CD4-positive, alpha-beta T cell treated with Interleukin-21 for 1 hour (primary cell): ENCODE results near the gene TSSC4.

Experiments
- DNase-seq: peaks from one replicate; pipeline ENCODE4 v3.0.0-alpha.2; 2020

TSSC4 gene

GRCh38 chr11:2420502-2421225 is 20.1 kb downstream of the TSSC4 start:
- peak; percentile 69 for DNase-seq

GRCh38 chr11:2421226-2421994 is 20.9 kb downstream of the TSSC4 start:
- DNase-seq: no peak

GRCh38 chr11:2421996-2422395 is 21.4 kb downstream of the TSSC4 start:
- no peak for DNase-seq

DNA sequence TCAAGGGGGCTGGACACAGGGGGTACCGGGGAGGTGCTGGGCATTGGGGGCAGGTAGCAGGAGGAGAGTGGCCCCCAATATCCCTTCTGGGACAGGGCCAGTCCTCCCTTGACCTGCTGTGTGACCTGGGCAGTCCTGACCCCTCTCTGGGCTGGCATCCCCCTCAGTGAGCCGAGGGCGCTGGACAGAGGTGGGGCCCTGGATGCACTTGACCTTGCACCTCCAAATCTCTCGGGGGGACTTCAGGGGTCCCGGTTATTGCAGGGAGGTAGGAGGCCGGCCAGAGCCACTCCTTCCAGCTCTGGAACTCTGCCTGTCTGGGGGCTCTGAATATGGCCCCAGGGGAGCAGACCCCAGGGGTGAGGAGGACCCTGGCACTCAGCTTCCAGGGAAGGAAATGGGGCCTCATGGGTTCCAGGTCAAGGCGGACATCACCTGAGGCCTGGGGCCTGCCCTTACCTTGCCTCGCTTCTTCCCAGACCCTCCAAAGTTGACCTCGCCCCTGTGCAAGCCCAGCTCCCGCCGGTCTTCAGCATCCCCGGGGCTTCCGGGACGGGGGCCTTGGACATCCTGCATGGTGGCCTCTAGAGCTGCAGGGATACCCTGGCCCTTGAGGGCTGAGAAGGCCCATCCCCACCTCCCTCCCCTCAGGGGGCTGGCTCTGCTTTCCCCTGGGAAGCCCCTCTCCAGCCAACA is 22.1 kb downstream of the TSSC4 start:
- no peak for DNase-seq

GRCh38 chr11:2423157-2424025 is 22.8 kb downstream of the TSSC4 start:
- DNase-seq: no peak

GRCh38 chr11:2424811-2425495 is 24.4 kb downstream of the TSSC4 start:
- DNase-seq: no peak

- DNase-seq: no peak
Observed at GRCh38 chr11:2425506-2425905, 25.0 kb downstream of the TSSC4 start.

DNA sequence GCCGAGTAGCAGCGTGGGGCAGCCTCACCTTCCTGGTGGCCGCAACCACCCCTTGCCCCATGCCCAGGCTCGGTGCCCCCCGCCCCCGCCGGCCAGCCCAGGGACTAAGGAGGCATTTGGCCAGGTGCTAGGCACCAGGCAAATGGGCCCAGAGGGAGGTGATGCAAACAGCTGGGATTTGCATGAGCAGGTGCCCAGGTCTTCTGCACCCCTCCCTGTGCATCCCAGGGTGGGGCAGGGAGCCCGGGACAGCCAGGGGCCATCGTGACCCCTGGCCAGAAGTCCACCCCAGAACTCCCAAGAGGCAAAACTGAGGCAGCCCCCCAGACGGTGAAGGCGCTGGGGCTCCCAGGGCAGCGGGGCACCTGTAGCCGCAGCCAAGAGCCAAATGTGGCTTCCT is 25.7 kb downstream of the TSSC4 start:
- DNase-seq: no peak

DNA sequence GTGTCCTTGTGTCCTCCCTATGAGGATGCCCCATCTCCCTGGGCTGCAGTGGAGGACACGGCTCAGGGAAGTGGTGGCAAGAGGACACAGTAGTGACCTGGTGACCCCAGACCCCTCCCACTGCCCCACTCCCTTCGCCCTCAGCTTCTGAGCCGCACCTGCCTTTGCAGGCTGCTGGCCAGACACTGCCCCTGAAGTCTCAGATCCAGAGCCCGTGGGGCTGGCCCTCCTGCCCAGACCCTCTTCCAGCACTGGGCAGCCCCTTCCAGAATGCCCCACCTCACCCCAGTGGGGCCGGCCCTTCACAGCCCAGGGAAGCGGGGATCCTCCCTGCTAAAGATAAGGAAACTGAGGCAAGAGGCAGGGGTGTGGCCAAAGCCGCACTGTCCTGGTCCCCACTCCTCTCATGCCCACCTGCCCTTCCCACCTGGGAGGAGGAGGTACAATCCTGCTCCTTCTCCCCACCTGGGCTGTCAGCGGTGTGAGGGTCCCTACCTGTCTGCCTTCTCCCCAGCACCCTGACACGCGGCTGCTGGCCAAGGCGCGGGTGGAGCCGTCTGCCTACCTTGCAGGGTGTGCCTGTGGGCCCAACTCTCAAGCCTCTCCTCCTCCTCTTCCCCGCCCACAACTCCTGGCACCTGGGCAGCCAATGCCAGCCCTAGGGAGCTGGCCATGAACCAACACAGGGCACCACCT is 26.4 kb downstream of the TSSC4 start:
- no peak for DNase-seq

GRCh38 chr11:2427721-2428321 is 27.3 kb downstream of the TSSC4 start:
- DNase-seq: no peak

GRCh38 chr11:2428322-2428795 is 27.8 kb downstream of the TSSC4 start:
- DNase-seq: peak; percentile 87

- DNase-seq: no peak
Observed at GRCh38 chr11:2431395-2431794, 30.8 kb downstream of the TSSC4 start.

DNA sequence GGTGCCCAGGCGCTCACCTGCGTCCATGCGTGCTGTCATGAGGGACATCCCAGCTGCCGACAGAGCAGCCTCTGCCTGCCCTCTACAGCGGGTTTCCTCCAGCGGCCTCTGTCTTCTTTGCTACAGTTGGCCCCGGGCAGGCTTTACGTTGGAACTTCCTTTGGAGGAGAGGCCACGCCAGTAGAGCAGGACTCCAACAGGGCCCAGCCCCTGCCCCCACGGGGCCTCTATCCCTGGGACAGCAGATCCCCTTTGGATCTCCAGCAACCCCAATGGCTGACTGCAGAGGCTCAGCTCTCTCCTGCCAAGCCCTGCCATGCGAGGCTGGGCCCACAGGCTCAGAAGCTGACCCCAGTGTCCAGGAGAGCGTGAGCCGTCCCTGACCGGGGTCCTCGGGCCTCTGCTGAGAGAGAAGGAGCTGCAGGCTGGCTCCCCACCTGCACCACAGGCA is 31.6 kb downstream of the TSSC4 start:
- DNase-seq: no peak

- no peak for DNase-seq
Observed at GRCh38 chr11:2432628-2433071, 32.1 kb downstream of the TSSC4 start.

DNA sequence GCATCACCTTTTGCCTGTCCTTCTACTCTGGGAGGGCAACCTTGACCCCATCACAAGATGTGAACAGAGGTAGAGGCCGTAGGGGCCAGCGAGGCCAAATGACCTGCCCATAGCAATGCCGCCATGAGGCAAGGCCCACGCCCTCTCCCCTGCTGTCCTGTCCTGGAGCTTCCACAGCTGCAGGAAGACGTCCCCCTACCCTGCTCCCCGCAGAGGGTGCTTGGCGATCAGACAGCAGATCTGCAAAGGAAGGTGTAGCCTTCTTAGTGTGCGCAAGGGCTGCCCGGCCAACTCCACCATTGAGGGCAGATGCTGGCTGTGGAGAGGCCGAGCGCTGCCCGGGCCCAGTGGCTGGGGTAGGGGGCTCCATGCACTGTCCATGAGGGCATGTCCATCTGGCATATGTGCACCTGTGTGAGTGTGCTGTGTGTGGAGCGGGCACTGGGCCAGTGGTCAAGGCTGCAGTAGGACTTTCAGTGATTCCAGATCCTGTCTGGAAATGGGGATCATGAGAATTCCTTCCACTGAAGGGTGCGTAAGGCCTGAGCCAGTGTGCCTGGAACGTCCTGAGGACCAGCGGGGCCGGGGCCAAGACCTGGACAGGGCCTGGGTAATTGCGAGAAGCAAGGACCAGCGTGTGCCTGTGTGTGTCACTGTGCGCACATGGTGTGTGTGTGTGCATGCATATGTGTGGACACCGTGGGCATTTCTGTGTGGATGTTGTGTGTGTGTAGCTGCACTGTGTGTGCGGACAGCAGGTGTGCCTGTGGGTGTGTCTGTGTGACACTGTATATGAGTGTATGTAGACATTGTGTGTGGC is 32.8 kb downstream of the TSSC4 start:
- DNase-seq: no peak

- DNase-seq: no peak
Observed at GRCh38 chr11:2434008-2434407, 33.5 kb downstream of the TSSC4 start.

GRCh38 chr11:2434506-2435255 is 34.1 kb downstream of the TSSC4 start:
- DNase-seq: no peak

GRCh38 chr11:2435288-2436012 is 34.9 kb downstream of the TSSC4 start:
- DNase-seq: no peak
